BJ (cell line): Measurements from ENCODE around the gene ZNF496. TPM values are rescaled to one million over a fixed set of nuclear protein-coding genes. Genes with fewer than 3 reads are reported as not detected.
"Not testable (repeated sequence)": the region's sequence is repeated elsewhere in the genome, so short reads cannot be mapped to it uniquely, and the experiment has no call there.

Experiments used
- CTCF ChIA-PET: fragments of 350-600 bp; formaldehyde crosslinking; extraction: SDS; loops from one replicate; lab custom pipeline; 2021; ENCODE audit warnings: antibody characterized with exemption, inconsistent platforms; lab: Yijun Ruan, JAX
- POLR2A ChIA-PET: fragments of 300-600 bp; sonication (Branson Sonifier 250); formaldehyde crosslinking; extraction: SDS; loops from one replicate; lab custom pipeline; 2021; ENCODE audit warnings: antibody characterized with exemption; lab: Charles Lee
- DNase-seq: peaks from one replicate; pipeline ENCODE4 v3.0.0-alpha.2; 2011; ENCODE audit warnings: low read depth
- H3K27me3 ChIP-seq: 2 replicates; pipeline ENCODE4 v1.6.0; 2011; ENCODE audit warnings: low read length; ENCODE audit not compliant: control insufficient read depth, insufficient read depth
- H3K36me3 ChIP-seq: 2 replicates; pipeline ENCODE4 v1.5.1; 2011; ENCODE audit warnings: low read length; ENCODE audit not compliant: control insufficient read depth, insufficient read depth
- H3K4me3 ChIP-seq: 2 replicates; pipeline ENCODE4 v1.5.1; 2011; ENCODE audit warnings: low read depth, mild to moderate bottlenecking, control low read depth, low read length
- polyA plus RNA-seq: library from polyadenylated mRNA; depleted of rRNA; stranded (reverse); fragments of >200 nt; gene quantifications from 2 replicates; pipeline ENCODE4 v1.2.3, GENCODE V29; 2011
- TF ChIP-seq, protein P1 (sequence below): IDR thresholded peaks from 2 replicates; pipeline ENCODE4 v1.5.1; 2011; ENCODE audit warnings: low read depth, mild to moderate bottlenecking, control low read depth, inconsistent platforms, low read length, moderate library complexity; ENCODE audit not compliant: insufficient read depth

ZNF496 gene
- polyA plus RNA-seq, 1 experiment, result 17.8 TPM

DNA sequence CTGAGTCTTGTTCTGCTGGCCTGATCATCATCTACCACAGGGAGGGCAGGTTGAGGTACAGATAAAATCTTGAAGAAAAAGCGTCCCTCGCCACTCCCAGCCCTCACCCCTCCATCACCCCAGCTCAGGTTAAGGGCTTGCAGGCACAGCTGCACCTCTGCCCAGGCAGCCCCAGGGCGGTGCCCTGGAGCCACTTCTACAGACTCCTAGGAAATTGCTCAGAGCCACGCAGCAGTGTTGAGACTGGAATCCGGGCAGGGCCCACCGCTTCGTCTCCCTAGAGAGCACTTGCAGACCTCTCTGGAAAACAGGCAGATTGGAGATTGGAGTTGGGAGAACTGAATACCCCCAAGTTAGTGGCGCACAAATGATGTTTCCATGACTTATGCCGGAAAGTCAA is 40.5 kb downstream of the ZNF496 start:
- Histone ChIP-seq H3K27me3 (no peaks in the 10 kb centered on the region; the same call in 1 of the 2 replicates), H3K4me3 (no peak overlapping the region), H3K36me3 (no peaks in the 10 kb centered on the region)
- TF ChIP-seq, protein P1, sequence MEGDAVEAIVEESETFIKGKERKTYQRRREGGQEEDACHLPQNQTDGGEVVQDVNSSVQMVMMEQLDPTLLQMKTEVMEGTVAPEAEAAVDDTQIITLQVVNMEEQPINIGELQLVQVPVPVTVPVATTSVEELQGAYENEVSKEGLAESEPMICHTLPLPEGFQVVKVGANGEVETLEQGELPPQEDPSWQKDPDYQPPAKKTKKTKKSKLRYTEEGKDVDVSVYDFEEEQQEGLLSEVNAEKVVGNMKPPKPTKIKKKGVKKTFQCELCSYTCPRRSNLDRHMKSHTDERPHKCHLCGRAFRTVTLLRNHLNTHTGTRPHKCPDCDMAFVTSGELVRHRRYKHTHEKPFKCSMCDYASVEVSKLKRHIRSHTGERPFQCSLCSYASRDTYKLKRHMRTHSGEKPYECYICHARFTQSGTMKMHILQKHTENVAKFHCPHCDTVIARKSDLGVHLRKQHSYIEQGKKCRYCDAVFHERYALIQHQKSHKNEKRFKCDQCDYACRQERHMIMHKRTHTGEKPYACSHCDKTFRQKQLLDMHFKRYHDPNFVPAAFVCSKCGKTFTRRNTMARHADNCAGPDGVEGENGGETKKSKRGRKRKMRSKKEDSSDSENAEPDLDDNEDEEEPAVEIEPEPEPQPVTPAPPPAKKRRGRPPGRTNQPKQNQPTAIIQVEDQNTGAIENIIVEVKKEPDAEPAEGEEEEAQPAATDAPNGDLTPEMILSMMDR, result no peak
- CTCF ChIA-PET, result no interaction called here
- POLR2A ChIA-PET, result no interaction called here
- DNase-seq, result no peak

DNA sequence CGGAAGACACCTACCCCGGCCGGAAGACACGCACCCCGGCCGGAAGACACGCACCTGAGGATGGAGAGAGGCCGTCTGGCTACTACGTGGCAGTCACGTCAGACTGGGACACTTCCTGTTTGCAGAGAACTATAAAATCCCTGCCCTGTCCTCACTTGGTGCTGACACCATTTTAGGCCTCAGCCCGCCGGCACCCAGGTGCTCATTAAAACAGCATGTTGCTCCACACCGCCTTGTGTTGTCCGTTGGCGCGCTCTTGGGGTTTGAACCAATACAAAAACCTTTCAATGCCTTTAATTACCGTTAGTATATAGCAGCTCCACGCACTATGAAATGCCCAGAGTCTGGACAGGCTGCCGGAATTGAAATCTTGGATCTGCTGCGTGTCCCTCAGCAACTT is 41.1 kb downstream of the ZNF496 start:
- ChIA-PET CTCF (no interaction called here), POLR2A (no interaction called here)
- TF ChIP-seq, protein P1, result no peak
- Histone ChIP-seq H3K4me3 (no peak overlapping the region), H3K36me3 (no peaks in the 10 kb centered on the region), H3K27me3 (no peaks in the 10 kb centered on the region; the same call in 1 of the 2 replicates)
- no peak for DNase-seq

DNA sequence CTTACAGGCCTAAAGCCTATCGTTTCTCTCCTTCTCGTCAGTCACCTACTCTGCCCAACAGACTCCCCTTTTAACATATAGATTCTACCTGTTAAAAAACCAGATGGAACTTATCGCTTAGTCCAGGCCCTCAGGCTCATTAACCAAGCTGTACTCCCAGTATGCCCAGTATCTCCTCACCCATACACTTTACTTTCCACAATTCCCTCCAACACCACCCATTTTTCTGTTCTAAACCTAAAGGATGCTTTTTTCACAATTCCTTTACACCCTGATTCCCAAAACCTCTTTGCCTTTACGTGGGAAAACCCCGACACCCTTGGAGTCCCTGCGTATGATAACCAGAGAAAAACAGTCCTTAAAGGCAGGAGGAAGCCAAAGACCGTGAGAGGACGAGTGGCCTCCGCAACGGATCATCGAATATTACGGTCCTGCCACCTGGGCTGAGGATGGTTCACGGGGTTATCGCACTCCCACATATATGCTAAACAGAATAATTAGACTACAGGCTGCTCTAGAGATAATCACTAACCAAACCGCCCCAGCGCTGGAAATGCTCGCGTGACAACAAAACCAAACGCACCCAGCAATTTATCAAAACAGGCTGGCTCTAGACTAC is 42.3 kb downstream of the ZNF496 start:
- POLR2A ChIA-PET, H3K4me3 ChIP-seq, DNase-seq, CTCF ChIA-PET, H3K27me3 ChIP-seq, H3K36me3 ChIP-seq: not testable (repeated sequence)

DNA sequence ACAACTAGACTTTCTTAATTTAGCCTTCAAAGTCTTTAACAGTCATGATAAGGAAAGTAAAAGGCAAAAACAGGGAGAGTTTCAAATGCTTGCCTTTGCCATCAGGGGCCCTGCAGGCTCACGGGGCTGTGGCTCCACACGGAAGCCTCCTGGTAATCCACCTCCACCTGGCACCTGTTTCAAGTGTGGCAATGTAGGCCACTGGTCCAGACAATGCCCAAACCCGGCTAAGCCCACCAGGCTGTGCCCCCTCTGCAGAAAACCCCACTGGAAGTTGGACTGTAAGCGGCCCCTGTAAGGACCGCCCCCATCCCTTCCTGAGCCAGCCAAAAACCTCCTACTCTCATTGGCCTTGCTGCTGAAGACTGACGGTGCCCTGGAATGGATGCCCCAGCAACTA is 43.3 kb downstream of the ZNF496 start:
- TF ChIP-seq, protein P1, result no peak
- Histone ChIP-seq H3K27me3 (no peaks in the 10 kb centered on the region; the same call in 1 of the 2 replicates), H3K4me3 (no peak overlapping the region), H3K36me3 (no peaks in the 10 kb centered on the region)
- no peak for DNase-seq
- POLR2A ChIA-PET, result no interaction called here
- CTCF ChIA-PET, result no interaction called here

DNA sequence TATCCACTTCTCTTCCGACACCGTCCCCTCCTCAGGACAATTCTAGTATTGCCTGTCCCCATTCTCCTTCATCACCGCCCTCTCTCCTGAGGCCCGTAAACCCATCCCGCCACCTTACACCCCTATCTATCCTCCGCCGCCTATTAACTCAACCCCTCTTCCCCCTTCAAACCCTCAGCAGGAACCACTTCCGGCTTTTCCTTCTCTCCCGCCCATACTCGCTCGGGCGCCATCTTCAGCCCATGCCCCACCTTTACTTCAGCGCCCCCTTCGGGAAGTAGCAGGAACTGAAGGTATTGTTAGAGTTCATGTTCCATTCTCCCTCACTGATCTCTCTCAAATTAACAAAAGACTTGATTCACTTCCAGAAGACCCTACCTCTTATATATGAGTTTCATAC is 44.2 kb downstream of the ZNF496 start:
- CTCF ChIA-PET, result no interaction called here
- no peak overlapping the region for H3K4me3 ChIP-seq
- DNase-seq, result no peak
- no peaks in the 10 kb centered on the region for H3K27me3 ChIP-seq
- no peaks in the 10 kb centered on the region for H3K36me3 ChIP-seq
- TF ChIP-seq, protein P1, result no peak
- POLR2A ChIA-PET, result no interaction called here

DNA sequence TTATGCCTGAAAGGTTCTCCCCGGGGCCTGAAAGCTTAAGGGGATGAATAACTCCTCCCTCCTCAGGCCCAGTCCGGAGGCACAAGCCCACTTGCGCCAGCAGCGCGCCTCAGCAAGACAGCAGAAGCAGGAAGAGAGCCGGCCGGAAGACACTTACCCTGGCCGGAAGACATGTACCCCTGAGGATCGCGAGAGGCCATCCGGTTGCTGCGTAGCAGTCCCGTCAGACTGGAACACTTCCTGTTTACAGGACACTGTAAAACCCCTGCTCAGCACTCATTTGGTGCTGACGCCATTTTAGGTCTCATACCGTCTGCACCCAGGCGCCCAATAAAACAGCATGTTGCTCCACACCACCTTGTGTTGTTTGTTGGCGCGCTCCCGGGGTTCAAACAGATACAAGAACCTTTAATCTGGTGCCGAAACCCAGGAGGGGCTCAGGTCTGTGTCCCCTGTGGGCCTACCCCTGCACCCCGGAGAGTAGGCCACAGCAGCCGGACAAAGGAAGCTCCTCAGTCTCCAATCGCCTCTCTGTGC is 45.5 kb downstream of the ZNF496 start:
- DNase-seq, result no peak
- Histone ChIP-seq H3K4me3 (no peak overlapping the region), H3K36me3 (no peaks in the 10 kb centered on the region), H3K27me3 (no peaks in the 10 kb centered on the region)
- ChIA-PET CTCF (no interaction called here), POLR2A (no interaction called here)
- TF ChIP-seq, protein P1, result no peak
